Measurements from ENCODE around the gene ZBTB47. TPM values are rescaled to one million over a fixed set of nuclear protein-coding genes. Genes with fewer than 3 reads are reported as not detected.

Gene ZBTB47
- total RNA-seq, 1 donor from 2014 or later = 38.8 TPM

Other genes with a start within 250 kb of the ZBTB47 start
- gene LYZL4, start 243.1 kb upstream of the ZBTB47 start, total RNA-seq = not detected in 3 replicates
- gene VIPR1, start 151.1 kb upstream of the ZBTB47 start, total RNA-seq = 5.8 to 17.0 TPM (median 6.1 TPM) in 3 replicates
- 49.8 to 55.8 TPM (median 55.0 TPM) in 3 replicates for gene SEC22C, start 71.7 kb upstream of the ZBTB47 start, total RNA-seq
- gene SS18L2, start 62.8 kb upstream of the ZBTB47 start, total RNA-seq = 13.5 to 18.5 TPM (median 14.5 TPM) in 3 replicates
- gene NKTR, start 53.0 kb upstream of the ZBTB47 start, total RNA-seq = 49.7 to 71.5 TPM (median 50.0 TPM) in 3 replicates
- not detected in 3 replicates for gene KLHL40, start 31.8 kb downstream of the ZBTB47 start, total RNA-seq
- not detected in 3 replicates for gene HHATL, start 49.1 kb downstream of the ZBTB47 start, total RNA-seq
- gene CCDC13, start 119.6 kb downstream of the ZBTB47 start, total RNA-seq = 0.40 to 0.77 TPM in 2 of 3 replicates, not detected in the other
- 78.6 to 89.7 TPM (median 78.7 TPM) in 3 replicates for gene HIGD1A, start 150.8 kb downstream of the ZBTB47 start, total RNA-seq
- 0.41 to 1.2 TPM (median 1.0 TPM) in 3 replicates for gene ACKR2, start 155.7 kb downstream of the ZBTB47 start, total RNA-seq
- gene CYP8B1, start 222.2 kb downstream of the ZBTB47 start, total RNA-seq = not detected in 3 replicates

All from chondrocyte (in vitro differentiated cells).